ENCODE measurements around the gene BTRC.
"Not testable (repeated sequence)": the region's sequence is repeated elsewhere in the genome, so short reads cannot be mapped to it uniquely, and the experiment has no call there.

- not testable (repeated sequence) for TF ChIP-seq CTCF, POLR2A, POLR2AphosphoS5 (IDR thresholded peaks at IDR 0.05)
Measured at GRCh38 chr10:101360090-101360489, 6.1 kb downstream of the BTRC start.

All from stomach (tissue), 4 donors.